ENCODE data around the gene USP6NL. TPM values are rescaled to one million over a fixed set of nuclear protein-coding genes. Genes with fewer than 3 reads are reported as not detected.

USP6NL gene
- total and polyA plus RNA-seq, 9 of the 15 experiments (the other 6 are each of a cell fraction or from before 2014, with no cell fraction given) = 3.2 to 26.6 (median 19.8) TPM

DNA sequence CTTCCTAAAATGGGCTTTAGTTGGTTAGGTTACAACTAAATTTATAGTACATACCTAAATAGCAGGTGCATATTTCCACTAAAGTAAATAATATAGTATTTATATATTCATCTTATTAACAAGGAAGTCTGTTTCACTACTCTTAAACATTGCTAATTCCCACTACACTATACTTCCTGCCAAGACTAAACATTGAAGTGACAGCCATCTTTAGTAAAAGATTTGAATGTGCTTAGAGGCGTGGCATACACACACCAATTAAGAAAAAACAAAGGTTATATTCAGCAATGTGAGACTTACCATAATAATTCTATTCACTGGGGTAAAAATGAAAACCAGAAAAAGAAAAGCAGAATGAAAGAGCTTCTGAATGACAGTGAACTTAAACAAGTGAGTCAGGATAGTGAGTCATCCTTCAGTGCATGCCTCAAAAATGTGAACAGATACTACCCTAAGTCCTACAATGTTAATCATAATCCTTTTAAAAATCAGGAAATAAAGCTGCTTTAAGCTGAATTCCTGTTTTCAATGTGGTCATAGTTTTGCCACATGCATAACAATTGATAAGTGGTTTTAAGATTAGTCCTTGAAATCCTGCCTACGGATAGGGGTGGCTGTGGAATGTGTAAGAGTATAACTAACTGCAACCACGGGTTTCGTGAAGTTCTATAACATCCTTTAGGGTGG lies 59.4 kb downstream of the USP6NL start (continued):
- TF ChIP-seq, protein P1, sequence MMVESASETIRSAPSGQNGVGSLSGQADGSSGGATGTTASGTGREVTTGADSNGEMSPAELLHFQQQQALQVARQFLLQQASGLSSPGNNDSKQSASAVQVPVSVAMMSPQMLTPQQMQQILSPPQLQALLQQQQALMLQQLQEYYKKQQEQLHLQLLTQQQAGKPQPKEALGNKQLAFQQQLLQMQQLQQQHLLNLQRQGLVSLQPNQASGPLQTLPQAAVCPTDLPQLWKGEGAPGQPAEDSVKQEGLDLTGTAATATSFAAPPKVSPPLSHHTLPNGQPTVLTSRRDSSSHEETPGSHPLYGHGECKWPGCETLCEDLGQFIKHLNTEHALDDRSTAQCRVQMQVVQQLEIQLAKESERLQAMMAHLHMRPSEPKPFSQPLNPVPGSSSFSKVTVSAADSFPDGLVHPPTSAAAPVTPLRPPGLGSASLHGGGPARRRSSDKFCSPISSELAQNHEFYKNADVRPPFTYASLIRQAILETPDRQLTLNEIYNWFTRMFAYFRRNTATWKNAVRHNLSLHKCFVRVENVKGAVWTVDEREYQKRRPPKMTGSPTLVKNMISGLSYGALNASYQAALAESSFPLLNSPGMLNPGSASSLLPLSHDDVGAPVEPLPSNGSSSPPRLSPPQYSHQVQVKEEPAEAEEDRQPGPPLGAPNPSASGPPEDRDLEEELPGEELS (CRISPR knock-in tag; IDR thresholded peaks at IDR 0.05; ENCODE audit: borderline replicate concordance) = no peak
- no peak for TF ChIP-seq ZNF175 (CRISPR knock-in tag; IDR thresholded peaks at IDR 0.05; ENCODE audit: low read depth)
- TF ChIP-seq ELF1 (tag; IDR thresholded peaks at IDR 0.05) = no peak
- no peak for TF ChIP-seq ZNF124 (CRISPR knock-in tag; IDR thresholded peaks at IDR 0.05)
- TF ChIP-seq CBFA2T2 (conservative IDR thresholded peaks at IDR 0.05) = peak; percentile 40
- no peak for TF ChIP-seq ETS2 (tag; IDR thresholded peaks at IDR 0.05; ENCODE audit: borderline replicate concordance, poor library complexity, severe bottlenecking)
- peak in 1 of 2 experiments; percentile 80; a peak in 1 of 4 replicates for TF ChIP-seq TEAD1 (CRISPR knock-in tag; IDR thresholded peaks at IDR 0.05)
- TF ChIP-seq SIN3A (IDR thresholded peaks at IDR 0.05; ENCODE audit: borderline replicate concordance in 2 of 2, control insufficient read depth in 1 of 2, low read depth in 2 of 2, low read length in 2 of 2) = no peak
- no peak for TF ChIP-seq MEF2D (tag; conservative IDR thresholded peaks at IDR 0.05; ENCODE audit: low read depth)
- TF ChIP-seq NFIC (IDR thresholded peaks at IDR 0.05) = no peak
- TF ChIP-seq RFX7 (CRISPR knock-in tag; IDR thresholded peaks at IDR 0.05) = no peak
- TF ChIP-seq TBP (optimal IDR thresholded peaks at IDR 0.05; ENCODE audit: low read depth, low read length) = no peak
- TF ChIP-seq ZNF766 (CRISPR knock-in tag; conservative IDR thresholded peaks at IDR 0.05) = no peak
- TF ChIP-seq MTA2 (IDR thresholded peaks at IDR 0.05; ENCODE audit: low read depth) = no peak
- TF ChIP-seq, protein P2, sequence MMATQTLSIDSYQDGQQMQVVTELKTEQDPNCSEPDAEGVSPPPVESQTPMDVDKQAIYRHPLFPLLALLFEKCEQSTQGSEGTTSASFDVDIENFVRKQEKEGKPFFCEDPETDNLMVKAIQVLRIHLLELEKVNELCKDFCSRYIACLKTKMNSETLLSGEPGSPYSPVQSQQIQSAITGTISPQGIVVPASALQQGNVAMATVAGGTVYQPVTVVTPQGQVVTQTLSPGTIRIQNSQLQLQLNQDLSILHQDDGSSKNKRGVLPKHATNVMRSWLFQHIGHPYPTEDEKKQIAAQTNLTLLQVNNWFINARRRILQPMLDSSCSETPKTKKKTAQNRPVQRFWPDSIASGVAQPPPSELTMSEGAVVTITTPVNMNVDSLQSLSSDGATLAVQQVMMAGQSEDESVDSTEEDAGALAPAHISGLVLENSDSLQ (IDR thresholded peaks at IDR 0.05) = peak; percentile 74
- TF ChIP-seq L3MBTL2 (IDR thresholded peaks at IDR 0.05) = no peak
- peak; percentile 75 for TF ChIP-seq TEAD4 (IDR thresholded peaks at IDR 0.05; ENCODE audit: low read length)
- no peak for TF ChIP-seq TEAD4 (CRISPR knock-in tag; IDR thresholded peaks at IDR 0.05; ENCODE audit: borderline replicate concordance)
- TF ChIP-seq CHCHD3 (CRISPR knock-in tag; IDR thresholded peaks at IDR 0.05) = 0 out of 2 replicates have a peak, but pooled peaks have one; percentile 17
- TF ChIP-seq NCOA1 (IDR thresholded peaks at IDR 0.05; ENCODE audit: low read depth) = no peak
- TF ChIP-seq C11orf30 (IDR thresholded peaks at IDR 0.05; ENCODE audit: low read depth) = 0 out of 2 replicates have a peak, but pooled peaks have one; percentile 21
- TF ChIP-seq NR2C2 (CRISPR knock-in tag; IDR thresholded peaks at IDR 0.05) = no peak
- no peak for TF ChIP-seq NR2C2 (tag; IDR thresholded peaks at IDR 0.05)
- TF ChIP-seq MTA1 (IDR thresholded peaks at IDR 0.05; ENCODE audit: borderline replicate concordance) = peak; percentile 59; the same call in 1 of the 2 replicates
- TF ChIP-seq CCNT2 (IDR thresholded peaks at IDR 0.05; ENCODE audit: borderline replicate concordance, extremely low read depth, insufficient read length, low read depth, low read length) = peak; percentile 21
- no peak for TF ChIP-seq GTF2F1 (IDR thresholded peaks at IDR 0.05; ENCODE audit: low read depth, low read length)
- TF ChIP-seq ATF7 (IDR thresholded peaks at IDR 0.05) = peak; percentile 41; the same call in 1 of the 2 replicates
